HG02678 (cell line): Measurements from ENCODE around the gene SNCB.

Source experiments
- ATAC-seq: cut with Tn5 transposase; IDR thresholded peaks from one replicate; pipeline ENCODE4 v1.9.1; 2021; ENCODE audit warnings: mild to moderate bottlenecking, moderate library complexity; ENCODE audit not compliant: unreplicated experiment

SNCB gene

DNA sequence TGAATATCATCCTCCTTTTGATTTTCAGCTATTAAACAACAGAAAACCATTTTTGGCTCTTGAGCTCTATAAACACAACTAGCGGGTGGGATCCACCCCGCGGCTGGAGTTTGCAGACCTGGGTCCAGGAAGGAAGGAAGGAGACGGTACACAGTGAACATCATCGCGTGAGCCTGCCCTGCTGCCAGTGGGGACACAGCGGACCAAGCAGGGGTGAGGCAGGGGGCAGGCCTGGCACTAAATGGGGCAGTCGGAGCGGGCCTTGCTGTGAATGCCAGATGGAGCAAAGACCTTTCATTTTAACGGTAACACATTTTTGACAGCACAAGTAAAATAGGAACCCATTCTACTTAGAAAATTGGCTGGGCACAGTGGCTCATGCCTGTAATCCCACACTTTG is 31.3 kb upstream of the SNCB start:
- no peak for ATAC-seq

- peak; percentile 66 for ATAC-seq
Observed at GRCh38 chr5:176660860-176661641, 30.7 kb upstream of the SNCB start.

- peak; percentile 29 for ATAC-seq
Observed at GRCh38 chr5:176660530-176660859, 30.2 kb upstream of the SNCB start.

DNA sequence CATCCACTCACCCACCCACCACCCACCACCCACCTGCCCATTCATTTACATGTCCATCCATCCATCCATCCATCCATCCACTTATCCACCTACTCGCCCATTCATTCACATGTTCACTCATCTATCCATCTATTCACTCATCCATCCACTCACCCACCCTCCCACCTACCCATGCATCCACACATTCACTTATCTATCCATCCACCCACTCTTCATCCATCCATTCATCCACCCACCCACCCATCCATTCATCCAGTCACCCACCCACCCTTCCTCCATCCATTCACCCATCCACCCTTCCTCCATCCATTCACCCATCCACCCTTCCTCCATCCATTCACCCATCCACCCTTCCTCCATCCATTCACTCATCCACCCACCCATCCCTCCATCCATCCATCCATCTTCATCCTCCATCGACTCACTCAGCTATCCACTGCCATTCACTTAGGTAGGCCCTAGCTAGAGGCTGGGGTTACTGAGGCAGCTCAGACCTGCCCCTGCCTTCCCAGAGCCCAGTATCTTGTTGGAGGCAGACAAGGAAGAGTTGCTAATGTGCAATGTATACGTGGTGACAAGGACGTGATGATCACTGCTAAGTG is 29.6 kb upstream of the SNCB start:
- no peak for ATAC-seq

GRCh38 chr5:176659512-176659839 is 29.1 kb upstream of the SNCB start:
- ATAC-seq, result no peak

- ATAC-seq, result peak; percentile 42
Observed at GRCh38 chr5:176658817-176659511, 28.6 kb upstream of the SNCB start.

DNA sequence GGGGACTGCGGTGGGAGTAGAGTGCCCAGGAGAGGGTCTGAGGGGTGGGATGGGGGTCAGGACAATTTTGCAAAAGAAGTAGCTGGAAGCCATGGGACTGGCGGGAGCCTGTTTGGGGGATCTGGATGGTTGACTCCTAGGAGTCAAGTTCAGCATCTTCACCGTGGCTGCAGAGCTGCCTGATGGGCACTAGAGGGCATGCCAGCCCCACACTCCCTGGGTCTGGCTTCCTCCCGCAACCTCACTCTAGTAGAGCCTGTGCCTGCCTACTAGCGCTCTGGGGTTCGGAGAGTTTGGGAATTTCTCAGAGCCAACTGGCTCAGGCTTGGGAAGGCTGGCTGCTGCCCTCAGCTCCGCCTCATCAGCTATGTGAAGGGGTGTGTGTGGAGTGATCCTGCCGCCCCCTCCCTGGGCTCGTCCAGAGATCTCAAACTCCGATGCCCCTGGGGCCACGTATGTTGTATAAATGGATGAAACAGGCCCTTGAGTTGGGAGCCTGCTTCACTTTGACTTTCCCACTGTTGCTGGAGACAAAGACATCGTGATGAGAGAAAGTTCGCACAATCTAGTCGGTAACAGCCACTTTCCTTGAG is 27.8 kb upstream of the SNCB start:
- peak; percentile 50 for ATAC-seq

DNA sequence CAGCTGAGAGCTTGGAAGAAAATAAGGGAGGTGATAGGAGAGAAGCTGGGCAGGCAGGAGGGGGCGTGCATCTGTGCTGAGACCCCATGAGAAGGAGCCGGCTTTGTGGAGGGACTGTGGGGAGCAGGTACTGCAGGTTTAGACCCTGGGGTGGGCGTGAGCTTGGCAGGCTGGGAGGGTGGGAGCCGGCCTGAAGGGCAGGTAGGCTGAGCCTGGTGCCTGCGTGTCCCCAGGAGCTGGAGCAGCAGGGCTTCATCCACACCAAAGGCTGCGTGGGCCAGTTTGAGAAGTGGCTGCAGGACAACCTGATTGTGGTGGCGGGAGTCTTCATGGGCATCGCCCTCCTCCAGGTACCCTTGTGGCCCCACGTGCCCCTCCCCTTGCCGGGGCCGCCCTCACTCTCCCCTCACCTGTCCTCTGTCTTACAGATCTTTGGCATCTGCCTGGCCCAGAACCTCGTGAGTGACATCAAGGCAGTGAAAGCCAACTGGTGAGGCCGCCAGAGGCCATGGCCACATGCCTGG is 26.2 kb upstream of the SNCB start:
- ATAC-seq, result no peak

DNA sequence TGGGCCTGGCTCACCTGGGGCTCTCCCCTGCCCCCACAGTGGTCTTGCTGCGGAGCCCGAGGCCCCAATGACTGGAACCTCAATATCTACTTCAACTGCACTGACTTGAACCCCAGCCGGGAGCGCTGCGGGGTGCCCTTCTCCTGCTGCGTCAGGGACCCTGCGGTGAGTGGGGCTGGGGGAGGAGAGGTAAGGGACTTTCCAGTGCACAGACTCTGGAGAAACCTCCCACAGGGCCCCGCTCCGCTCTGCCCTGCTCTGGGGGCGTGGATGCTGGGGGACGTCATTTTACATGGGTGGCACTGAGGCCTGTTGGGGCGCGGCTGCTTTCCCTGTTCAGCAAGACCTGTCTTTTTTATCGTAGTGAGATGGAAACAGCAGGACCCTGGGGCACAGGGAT is 24.5 kb upstream of the SNCB start:
- ATAC-seq, result no peak

DNA sequence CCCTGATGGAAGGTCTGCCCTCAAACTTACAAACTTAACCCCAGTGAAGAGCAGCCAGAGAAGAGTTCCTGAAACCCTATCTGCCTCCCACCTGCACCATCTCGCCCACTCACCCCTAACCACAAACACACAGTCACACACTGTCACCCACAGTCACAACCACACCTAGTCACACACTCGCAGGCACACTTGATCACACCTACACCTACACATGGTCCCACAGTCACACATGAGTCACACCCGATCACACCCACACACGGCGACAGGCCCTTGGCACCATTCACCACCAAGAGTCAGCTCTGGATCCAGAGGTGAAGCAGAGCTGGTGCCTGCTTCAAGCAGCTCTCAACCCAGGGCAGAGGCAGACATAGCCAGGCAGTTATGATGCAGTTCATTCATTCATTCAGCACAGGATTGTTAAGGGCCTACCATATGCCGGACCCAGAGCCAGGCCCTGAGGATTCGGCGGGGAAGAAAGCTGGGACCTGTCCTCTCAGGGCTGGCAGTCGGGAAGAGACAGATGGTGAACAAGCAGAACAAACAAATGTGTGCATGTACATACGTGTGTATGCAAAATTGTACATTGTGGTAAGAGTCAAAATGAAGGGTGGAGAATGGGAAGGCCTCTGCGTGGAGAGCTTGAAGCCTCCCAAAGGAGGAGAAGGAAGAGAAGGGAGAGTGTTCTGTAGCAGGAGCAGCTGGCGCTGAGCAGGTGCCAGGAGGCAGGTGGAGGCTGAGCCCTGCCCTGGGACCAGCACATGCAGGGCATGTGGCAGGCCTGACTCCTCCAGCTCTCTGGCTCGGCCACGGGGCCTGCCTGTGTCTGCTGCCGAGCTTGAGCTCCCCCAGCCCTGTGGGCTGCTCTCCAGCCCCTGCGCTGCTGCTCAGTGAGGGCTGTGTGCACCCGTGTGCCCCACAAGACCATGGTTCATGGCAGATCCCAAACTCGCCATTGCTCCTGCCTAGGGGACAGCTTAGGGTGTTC is 23.4 kb upstream of the SNCB start:
- ATAC-seq, result no peak

GRCh38 chr5:176652136-176652535 is 21.8 kb upstream of the SNCB start:
- ATAC-seq, result no peak

DNA sequence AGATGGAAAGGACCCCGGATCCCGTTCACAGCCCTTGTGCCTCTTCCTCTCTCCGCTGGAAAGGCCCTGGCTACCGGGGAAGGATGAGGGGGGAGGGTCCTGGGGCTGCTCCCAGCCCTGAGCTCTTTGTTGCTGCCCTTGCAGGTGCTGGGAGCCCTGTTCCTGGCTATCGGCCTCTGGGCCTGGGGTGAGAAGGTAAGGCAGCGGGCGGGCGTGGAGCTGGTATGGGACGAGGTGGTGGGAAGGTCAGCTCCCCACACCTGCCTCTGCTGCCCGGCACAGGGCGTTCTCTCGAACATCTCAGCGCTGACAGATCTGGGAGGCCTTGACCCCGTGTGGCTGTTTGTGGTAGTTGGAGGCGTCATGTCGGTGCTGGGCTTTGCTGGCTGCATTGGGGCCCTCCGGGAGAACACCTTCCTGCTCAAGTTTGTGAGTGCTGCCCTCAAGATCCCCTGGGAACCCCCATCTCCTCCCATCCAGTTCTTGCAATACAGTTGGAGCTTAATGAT is 21.2 kb upstream of the SNCB start:
- no peak for ATAC-seq

DNA sequence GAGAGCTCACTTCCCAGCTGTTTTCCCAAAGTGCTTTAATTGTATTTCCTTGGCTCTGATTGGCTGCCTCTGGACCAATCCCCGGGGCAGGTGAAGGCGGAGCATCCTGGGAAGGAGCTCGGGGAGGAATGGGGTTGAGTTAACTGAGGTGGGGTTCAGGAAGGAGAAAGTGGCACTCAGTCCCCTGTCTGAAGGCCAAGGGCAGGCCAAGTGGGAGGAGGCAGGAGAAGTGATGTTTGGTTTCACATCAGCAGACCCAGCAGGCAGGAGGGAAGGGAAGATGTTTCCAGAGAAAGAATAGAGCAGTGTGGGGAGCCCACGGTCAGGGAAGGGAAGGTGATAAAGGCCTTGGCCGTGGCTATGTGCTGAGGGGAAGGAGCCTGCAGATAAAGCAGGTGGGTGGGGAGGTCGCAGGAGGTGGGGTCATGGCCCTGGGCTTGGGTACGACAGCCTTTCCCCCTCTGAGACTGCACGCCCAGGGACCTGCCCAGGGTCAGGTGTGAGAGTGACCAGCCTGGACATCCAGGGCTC is 20.1 kb upstream of the SNCB start:
- no peak for ATAC-seq

- no peak for ATAC-seq
Observed at GRCh38 chr5:176648474-176649194, 18.3 kb upstream of the SNCB start.

DNA sequence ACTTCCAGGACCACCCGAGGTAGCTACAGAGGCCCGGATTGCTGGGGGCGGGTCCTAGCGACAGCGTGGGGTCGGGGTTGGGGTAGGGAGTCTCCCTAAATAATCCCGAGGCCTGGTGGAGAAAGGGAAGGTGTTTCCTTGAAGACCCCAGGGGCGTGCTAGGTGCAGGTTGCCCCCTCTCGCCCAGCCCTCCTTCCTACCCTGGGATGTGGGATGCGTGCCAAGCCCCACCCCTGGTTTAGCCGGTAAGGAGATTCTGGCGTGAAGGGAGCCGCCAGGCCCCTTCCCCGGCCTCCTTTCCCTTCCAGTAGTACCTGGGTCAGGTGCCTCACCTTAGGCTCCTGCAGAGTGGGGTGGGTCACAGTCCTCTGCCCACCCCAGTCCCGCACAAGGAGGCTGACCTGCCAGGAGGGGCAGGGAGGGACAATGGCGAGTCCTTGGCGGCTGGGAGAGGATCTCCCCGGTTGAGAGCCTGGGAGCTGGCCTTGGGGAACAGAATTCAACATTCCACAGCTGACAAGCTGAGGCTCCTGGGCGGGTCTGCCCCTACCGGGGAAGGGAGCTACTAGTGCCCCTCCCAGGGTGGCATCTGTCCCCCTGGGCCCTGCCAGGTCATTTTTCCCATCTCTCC is 17.6 kb upstream of the SNCB start:
- no peak for ATAC-seq

- ATAC-seq, result peak; percentile 93
Observed at GRCh38 chr5:176647030-176647842, 16.9 kb upstream of the SNCB start, which contains the start of gene TSPAN17. Gene TSPAN17 (plus strand): TSS chr5:176647484. CDS start chr5:176647616, 132 bp downstream.

DNA sequence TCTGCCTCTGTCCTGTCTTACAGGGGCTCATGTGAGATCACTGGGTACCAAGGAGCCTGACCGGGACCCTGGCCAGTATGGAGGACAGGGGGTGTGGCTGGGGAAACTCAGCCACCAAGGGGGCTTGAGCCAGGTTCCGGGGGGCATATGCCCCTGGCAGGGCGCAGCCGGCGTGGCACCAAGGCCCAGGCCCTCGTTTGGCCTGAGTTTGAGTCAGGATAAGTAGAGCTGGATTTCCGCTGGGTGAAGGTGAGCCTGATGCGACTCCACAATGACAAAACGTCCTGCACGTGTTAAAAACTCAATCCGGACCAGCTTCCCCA is 16.3 kb upstream of the SNCB start:
- no peak for ATAC-seq

DNA sequence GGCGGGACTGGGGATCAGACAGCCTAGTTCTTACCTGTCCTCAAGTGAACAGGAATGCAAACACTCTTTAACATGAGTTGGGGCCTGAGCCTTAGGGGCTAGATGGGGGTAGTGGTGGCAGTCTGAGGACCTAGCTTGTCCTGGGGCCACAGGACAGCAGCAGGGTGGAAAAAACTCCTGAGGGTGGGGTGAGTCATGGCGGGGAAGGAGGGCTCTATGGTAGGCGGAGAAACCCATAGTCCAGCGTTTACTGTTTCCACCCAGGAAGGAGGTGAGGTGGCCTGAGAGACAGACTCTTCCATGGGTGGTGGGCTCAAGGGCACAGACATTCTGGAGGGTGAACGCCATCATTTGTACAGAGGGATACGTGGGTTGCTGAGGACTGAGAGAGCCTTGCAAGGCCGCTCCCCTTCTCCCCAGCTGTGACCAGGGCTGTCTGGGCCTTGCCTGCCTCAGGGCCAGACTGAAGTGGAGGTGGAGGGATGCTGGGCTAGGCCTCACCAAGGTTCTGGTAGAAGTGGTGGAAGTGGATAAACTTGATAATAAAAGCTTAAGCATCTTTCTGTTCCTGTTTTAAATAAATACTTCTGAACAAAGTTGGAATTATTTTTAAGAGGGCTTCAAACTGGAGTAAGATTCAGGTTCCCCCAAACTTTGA is 15.8 kb upstream of the SNCB start:
- ATAC-seq, result no peak
